Measurements from ENCODE around the gene CD37.
"Not testable (repeated sequence)": the region's sequence is repeated elsewhere in the genome, so short reads cannot be mapped to it uniquely, and the experiment has no call there.

The CD37 gene

GRCh38 chr19:49347835-49348234 lies 12.6 kb downstream of the CD37 start:
- no peak for DNase-seq (ENCODE audit: low read depth)

- no peak for DNase-seq (ENCODE audit: low read depth)
Observed at GRCh38 chr19:49348305-49349189, 13.3 kb downstream of the CD37 start.

GRCh38 chr19:49349567-49349966 lies 14.4 kb downstream of the CD37 start:
- no peak for DNase-seq (ENCODE audit: low read depth)

GRCh38 chr19:49355909-49356353 lies 20.7 kb downstream of the CD37 start:
- DNase-seq (ENCODE audit: low read depth) = no peak

GRCh38 chr19:49356382-49356781 lies 21.2 kb downstream of the CD37 start:
- no peak for DNase-seq (ENCODE audit: low read depth)

GRCh38 chr19:49357186-49357585 lies 22.0 kb downstream of the CD37 start:
- DNase-seq (ENCODE audit: low read depth) = no peak

- DNase-seq (ENCODE audit: low read depth) = no peak
Observed at GRCh38 chr19:49359851-49360820, 24.9 kb downstream of the CD37 start.

- peak; percentile 63 for DNase-seq (ENCODE audit: low read depth)
Observed at GRCh38 chr19:49361438-49362047, 26.3 kb downstream of the CD37 start.

GRCh38 chr19:49362048-49362928 lies 27.1 kb downstream of the CD37 start, which contains the start of gene TEAD2:
TSS of gene TEAD2 (minus strand) at chr19:49362416. CDS start at chr19:49360075, 2,341 bp downstream.
- DNase-seq (ENCODE audit: low read depth) = peak; percentile 30

GRCh38 chr19:49362929-49363267 lies 27.7 kb downstream of the CD37 start:
- no peak for DNase-seq (ENCODE audit: low read depth)

GRCh38 chr19:49363268-49364082 lies 28.3 kb downstream of the CD37 start, which contains the start of gene DKKL1:
TSS of gene DKKL1 (plus strand) at chr19:49363877. CDS start at chr19:49363999, 122 bp downstream.
- peak; percentile 100 for DNase-seq (ENCODE audit: low read depth)

- no peak for DNase-seq (ENCODE audit: low read depth)
Observed at GRCh38 chr19:49364083-49364737, 29.0 kb downstream of the CD37 start.

GRCh38 chr19:49366110-49366509 lies 30.9 kb downstream of the CD37 start:
- no peak for DNase-seq (ENCODE audit: low read depth)

GRCh38 chr19:49368711-49369358 lies 33.6 kb downstream of the CD37 start:
- DNase-seq (ENCODE audit: low read depth) = no peak

- DNase-seq (ENCODE audit: low read depth) = no peak
Observed at GRCh38 chr19:49371184-49371583, 36.0 kb downstream of the CD37 start.

GRCh38 chr19:49373174-49373573 lies 38.0 kb downstream of the CD37 start:
- DNase-seq (ENCODE audit: low read depth) = not testable (repeated sequence)

GRCh38 chr19:49374665-49375434 lies 39.6 kb downstream of the CD37 start:
- DNase-seq (ENCODE audit: low read depth) = no peak

GRCh38 chr19:49378512-49378911 lies 43.3 kb downstream of the CD37 start:
- no peak for DNase-seq (ENCODE audit: low read depth)
